ENCODE results near the gene LPIN3. TPM values are rescaled to one million over a fixed set of nuclear protein-coding genes. Genes with fewer than 3 reads are reported as not detected.

LPIN3 gene
- polyA plus RNA-seq, 1 of the 3 experiments (the other 2 are of a cell fraction): 0.21 TPM

GRCh38 chr20:41320441-41320840, 20.2 kb upstream of the LPIN3 start:
- H3K27me3 ChIP-seq (ENCODE audit: insufficient read depth): no peaks in the 10 kb centered on the region
- no peaks in the 10 kb centered on the region for H3K9me2 ChIP-seq
- no peak overlapping the region for H3K4me3 ChIP-seq (ENCODE audit: low read depth in 2 of 2, low read length in 1 of 2)
- no peak for DNase-seq
- H3K4me2 ChIP-seq: no peak overlapping the region
- ChIA-PET CTCF (interaction anchor here (3.7 kb wide), 1 partner anchor 20 kb away, joined by 18 read pairs; the partner anchor contains the start of gene LPIN3), POLR2A (no interaction called here)
- H3F3A ChIP-seq (replicated peaks; ENCODE audit: insufficient read depth): peaks cover 8% of the 10 kb centered on the region
- no peak for TF ChIP-seq FOSL2 (IDR thresholded peaks at IDR 0.05; ENCODE audit: borderline replicate concordance, low read depth)
- TF ChIP-seq ELF1 (IDR thresholded peaks at IDR 0.05): no peak
- TF ChIP-seq USF1 (IDR thresholded peaks at IDR 0.05; ENCODE audit: borderline replicate concordance, low read depth): no peak
- TF ChIP-seq MEF2A (IDR thresholded peaks at IDR 0.05; ENCODE audit: borderline replicate concordance, low read depth): no peak
- no peak for TF ChIP-seq RAD21 (IDR thresholded peaks at IDR 0.05; ENCODE audit: low read length)
- no peaks in the 10 kb centered on the region for H3K9me3 ChIP-seq
- 0 out of 2 replicates have a peak overlapping the region, but pooled peaks have one; percentile 37 for H2AFZ ChIP-seq (ENCODE audit: low read depth)
- H3K79me2 ChIP-seq (ENCODE audit: insufficient read depth): peaks cover 17% of the 10 kb centered on the region
- no peaks in the 10 kb centered on the region for H3K36me3 ChIP-seq (replicated peaks in 1 of 2; ENCODE audit: control insufficient read depth in 1 of 2, insufficient read depth in 2 of 2, low read length in 1 of 2)
- H3K4me1 ChIP-seq (ENCODE audit: control insufficient read depth in 1 of 2, insufficient read depth in 2 of 2, low read depth in 1 of 2, low read length in 1 of 2): peaks cover 6 to 8% of the 10 kb centered on the region in 2 experiments; a peak in 3 of 4 replicates
- no peak overlapping the region for H3K27ac ChIP-seq (ENCODE audit: low read depth in 2 of 2, low read length in 1 of 2)
- H3K9ac ChIP-seq: no peak overlapping the region
- H4K20me1 ChIP-seq (ENCODE audit: insufficient read depth): no peaks in the 10 kb centered on the region

GRCh38 chr20:41320976-41321375, 19.6 kb upstream of the LPIN3 start:
- Histone ChIP-seq H4K20me1 (ENCODE audit: insufficient read depth) (no peaks in the 10 kb centered on the region), H3K4me2 (no peak overlapping the region), H3K79me2 (ENCODE audit: insufficient read depth) (peaks cover 11% of the 10 kb centered on the region; the same call in 1 of the 2 replicates), H3K9me2 (no peaks in the 10 kb centered on the region), H3K9me3 (no peaks in the 10 kb centered on the region), H3F3A (replicated peaks; ENCODE audit: insufficient read depth) (peaks cover 8% of the 10 kb centered on the region), H2AFZ (ENCODE audit: low read depth) (0 out of 2 replicates have a peak overlapping the region, but pooled peaks have one; percentile 37), H3K9ac (no peak overlapping the region), H3K27ac (ENCODE audit: low read depth in 2 of 2, low read length in 1 of 2) (no peak overlapping the region), H3K4me3 (ENCODE audit: low read depth in 2 of 2, low read length in 1 of 2) (no peak overlapping the region), H3K4me1 (ENCODE audit: control insufficient read depth in 1 of 2, insufficient read depth in 2 of 2, low read depth in 1 of 2, low read length in 1 of 2) (peaks cover under 1 to 8% of the 10 kb centered on the region in 2 experiments; a peak in 3 of 4 replicates), H3K36me3 (replicated peaks in 1 of 2; ENCODE audit: control insufficient read depth in 1 of 2, insufficient read depth in 2 of 2, low read length in 1 of 2) (no peaks in the 10 kb centered on the region), H3K27me3 (ENCODE audit: insufficient read depth) (no peaks in the 10 kb centered on the region)
- DNase-seq: no peak
- POLR2A ChIA-PET: no interaction called here
- TF ChIP-seq TAF1 (IDR thresholded peaks at IDR 0.05; ENCODE audit: borderline replicate concordance, low read depth, low read length) (no peak), CHD2 (IDR thresholded peaks at IDR 0.05; ENCODE audit: low read length, partially characterized antibody) (no peak), NRF1 (IDR thresholded peaks at IDR 0.05; ENCODE audit: low read depth, low read length) (no peak), JUND (IDR thresholded peaks at IDR 0.05) (no peak), EP300 (IDR thresholded peaks at IDR 0.05; ENCODE audit: borderline replicate concordance in 1 of 2, low read depth in 1 of 2, low read length in 1 of 2) (no peak), SMC3 (IDR thresholded peaks at IDR 0.05; ENCODE audit: low read depth, low read length) (no peak), RXRA (IDR thresholded peaks at IDR 0.05; ENCODE audit: borderline replicate concordance, low read depth) (no peak), MAX (IDR thresholded peaks at IDR 0.05; ENCODE audit: low read depth) (no peak), PBX3 (IDR thresholded peaks at IDR 0.05) (no peak)
- WGBS (ENCODE audit: low lambda C conversion rate): 100% methylated on average over 1 of the region's 1 CpG
- CTCF ChIA-PET: interaction anchor here (1.3 kb wide), 1 partner anchor 18 kb away, joined by 7 read pairs; no protein-coding TSS in a partner anchor
